Fibroblast of lung (primary cell): ENCODE results near the gene IZUMO4. TPM values are rescaled to one million over a fixed set of nuclear protein-coding genes. Genes with fewer than 3 reads are reported as not detected.

Source experiments
- DNase-seq, 2 donors: peaks; one replicate each; pipeline versions ENCODE4 v3.0.0 to v3.0.0-alpha.2; 2010; ENCODE audit warnings: low read depth in 2 of 2
- H2AFZ ChIP-seq: 2 replicates; pipeline ENCODE4 v1.5.1; 2012; ENCODE audit warnings: low read length, control low read depth, inconsistent platforms
- H3K27ac ChIP-seq: 2 replicates; pipeline ENCODE4 v1.5.1; 2011; ENCODE audit warnings: low read length, control low read depth; ENCODE audit not compliant: insufficient read depth
- H3K27me3 ChIP-seq: 2 replicates; pipeline ENCODE4 v1.5.1; 2011; ENCODE audit warnings: mild to moderate bottlenecking, low read length; ENCODE audit not compliant: control insufficient read depth, insufficient read depth
- H3K36me3 ChIP-seq: 2 replicates; pipeline ENCODE4 v1.5.1; 2011; ENCODE audit warnings: low read length; ENCODE audit not compliant: control insufficient read depth, insufficient read depth
- H3K4me1 ChIP-seq: 2 replicates; pipeline ENCODE4 v1.5.1; 2011; ENCODE audit warnings: low read length; ENCODE audit not compliant: control insufficient read depth, insufficient read depth; ENCODE audit errors: extremely low read depth
- H3K4me2 ChIP-seq: 2 replicates; pipeline ENCODE4 v1.5.1; 2011; ENCODE audit warnings: low read length, control low read depth; ENCODE audit not compliant: insufficient read depth; ENCODE audit errors: extremely low read depth
- H3K4me3 ChIP-seq, 4 experiments: fragments of 200-600 bp in 1 of 4; sonication (generic) in 1 of 4; replicated peaks in 1 of 4; 2 replicates each; pipeline ENCODE4 v1.5.1; 2011 to 2016; ENCODE audit warnings: low read length in 4 of 4, low read depth in 3 of 4, mild to moderate bottlenecking in 3 of 4, control low read depth in 2 of 4, inconsistent platforms in 1 of 4, mixed read lengths in 1 of 4; ENCODE audit not compliant: insufficient read depth in 1 of 4; ENCODE audit errors: control extremely low read depth in 1 of 4
- H3K79me2 ChIP-seq: 2 replicates; pipeline ENCODE4 v1.5.1; 2012; ENCODE audit warnings: mild to moderate bottlenecking, low read length, inconsistent platforms; ENCODE audit not compliant: control insufficient read depth, insufficient read depth
- H3K9ac ChIP-seq: 2 replicates; pipeline ENCODE4 v1.5.1; 2011; ENCODE audit warnings: mild to moderate bottlenecking, low read length, control low read depth; ENCODE audit not compliant: insufficient read depth
- H3K9me3 ChIP-seq: 2 replicates; pipeline ENCODE4 v1.5.1; 2012; ENCODE audit warnings: low read depth, low read length; ENCODE audit not compliant: control insufficient read depth, insufficient read depth
- H4K20me1 ChIP-seq: 2 replicates; pipeline ENCODE4 v1.5.1; 2011; ENCODE audit warnings: low read length; ENCODE audit not compliant: control insufficient read depth, insufficient read depth; ENCODE audit errors: extremely low read depth
- EZH2 ChIP-seq: IDR thresholded peaks from 2 replicates; pipeline ENCODE4 v1.5.1; 2012; ENCODE audit warnings: low read length, control low read depth, mild to moderate bottlenecking; ENCODE audit errors: missing control alignments
- polyA plus RNA-seq, 2 donors: library from polyadenylated mRNA; depleted of rRNA in 1 of 2; stranded (reverse) in 1 of 2; unstranded in 1 of 2; fragments of >200 nt; gene quantifications; 2 replicates each; pipeline ENCODE4 v1.2.1, GENCODE V29; 2011 to 2012; ENCODE audit warnings: missing spikeins in 1 of 2
- total RNA-seq: library from RNA; depleted of rRNA; stranded (reverse); fragments of >200 nt; gene quantifications from 2 replicates; pipeline ENCODE4 v1.2.1, GENCODE V29; 2014
- TF ChIP-seq, protein P1 (sequence below), 2 donors: IDR thresholded peaks in 1 of 2; conservative IDR thresholded peaks in 1 of 2; 1 replicate in 1 of 2; 2 replicates in 1 of 2; pipeline ENCODE4 v1.5.1; 2011 to 2012; ENCODE audit warnings: low read length in 2 of 2, control low read depth in 1 of 2, inconsistent platforms in 1 of 2, low read depth in 1 of 2, mild to moderate bottlenecking in 1 of 2

The IZUMO4 gene
- total and polyA plus RNA-seq, 2 donors (not counting 1 experiment from before 2014, with no cell fraction given), result 0.56 to 1.3 TPM

DNA sequence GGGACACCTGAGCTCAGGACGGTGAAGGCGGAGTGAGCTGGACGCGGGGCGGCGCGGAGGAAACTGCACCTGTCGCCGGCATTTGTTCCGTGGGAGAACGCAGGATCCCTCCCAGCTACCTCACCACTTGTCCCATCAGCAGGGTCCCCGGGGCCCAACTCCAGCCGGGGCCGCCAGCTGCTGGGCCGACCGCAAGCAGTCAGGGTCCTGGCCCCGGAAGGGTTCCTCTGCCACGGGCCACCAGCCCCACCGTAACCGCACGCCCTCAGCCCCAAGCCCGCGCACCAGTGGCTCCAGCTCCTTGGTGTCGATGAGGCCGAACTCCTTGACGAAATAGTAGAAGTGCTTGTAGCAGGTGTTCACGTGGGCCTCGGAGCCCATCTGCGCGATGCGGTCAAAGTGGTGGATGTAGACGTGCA is 20.2 kb upstream of the IZUMO4 start:
- Histone ChIP-seq H2AFZ (no peak overlapping the region), H3K27ac (no peak overlapping the region), H3K79me2 (no peaks in the 10 kb centered on the region), H4K20me1 (no peaks in the 10 kb centered on the region), H3K36me3 (peaks cover 30% of the 10 kb centered on the region), H3K27me3 (no peaks in the 10 kb centered on the region), H3K4me2 (no peak overlapping the region), H3K4me3 (no peak overlapping the region), H3K9ac (no peak overlapping the region), H3K9me3 (no peaks in the 10 kb centered on the region), H3K4me1 (no peaks in the 10 kb centered on the region)
- TF ChIP-seq EZH2, result no peak
- TF ChIP-seq, protein P1, sequence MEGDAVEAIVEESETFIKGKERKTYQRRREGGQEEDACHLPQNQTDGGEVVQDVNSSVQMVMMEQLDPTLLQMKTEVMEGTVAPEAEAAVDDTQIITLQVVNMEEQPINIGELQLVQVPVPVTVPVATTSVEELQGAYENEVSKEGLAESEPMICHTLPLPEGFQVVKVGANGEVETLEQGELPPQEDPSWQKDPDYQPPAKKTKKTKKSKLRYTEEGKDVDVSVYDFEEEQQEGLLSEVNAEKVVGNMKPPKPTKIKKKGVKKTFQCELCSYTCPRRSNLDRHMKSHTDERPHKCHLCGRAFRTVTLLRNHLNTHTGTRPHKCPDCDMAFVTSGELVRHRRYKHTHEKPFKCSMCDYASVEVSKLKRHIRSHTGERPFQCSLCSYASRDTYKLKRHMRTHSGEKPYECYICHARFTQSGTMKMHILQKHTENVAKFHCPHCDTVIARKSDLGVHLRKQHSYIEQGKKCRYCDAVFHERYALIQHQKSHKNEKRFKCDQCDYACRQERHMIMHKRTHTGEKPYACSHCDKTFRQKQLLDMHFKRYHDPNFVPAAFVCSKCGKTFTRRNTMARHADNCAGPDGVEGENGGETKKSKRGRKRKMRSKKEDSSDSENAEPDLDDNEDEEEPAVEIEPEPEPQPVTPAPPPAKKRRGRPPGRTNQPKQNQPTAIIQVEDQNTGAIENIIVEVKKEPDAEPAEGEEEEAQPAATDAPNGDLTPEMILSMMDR (conservative IDR thresholded peaks at IDR 0.05 in 1 of 2, IDR thresholded peaks at IDR 0.05 in 1 of 2; ENCODE audit: low read depth in 1 of 2, low read length in 2 of 2), result no peak
- DNase-seq, result no peak

DNA sequence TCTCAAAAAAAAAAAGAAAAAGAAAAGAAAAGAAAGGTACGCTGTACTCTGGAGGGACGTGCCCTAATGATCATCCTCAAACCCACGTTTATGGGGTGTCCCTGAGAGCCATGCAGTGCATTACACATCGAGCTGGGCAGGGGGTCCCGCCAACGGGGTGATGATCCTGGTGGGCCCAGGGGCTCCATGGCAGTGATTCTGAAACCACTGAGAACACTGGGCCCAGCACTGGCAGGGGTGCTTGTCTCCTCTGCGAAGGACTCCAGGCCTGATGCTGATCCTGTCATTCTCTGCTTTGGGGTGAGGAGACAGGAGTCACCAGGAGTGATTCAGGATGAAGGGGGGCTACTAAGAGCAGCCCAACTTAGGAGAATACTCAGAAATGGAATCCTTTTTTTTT is 19.3 kb upstream of the IZUMO4 start:
- no peak overlapping the region for H3K4me3 ChIP-seq
- no peak overlapping the region for H3K9ac ChIP-seq
- H3K4me1 ChIP-seq, result no peaks in the 10 kb centered on the region
- H3K79me2 ChIP-seq, result peaks cover 2% of the 10 kb centered on the region
- DNase-seq, result no peak
- peaks cover 34% of the 10 kb centered on the region for H3K36me3 ChIP-seq
- no peak overlapping the region for H3K27ac ChIP-seq
- no peak overlapping the region for H2AFZ ChIP-seq
- H4K20me1 ChIP-seq, result no peaks in the 10 kb centered on the region
- no peaks in the 10 kb centered on the region for H3K27me3 ChIP-seq
- TF ChIP-seq, protein P1 (conservative IDR thresholded peaks at IDR 0.05 in 1 of 2, IDR thresholded peaks at IDR 0.05 in 1 of 2; ENCODE audit: low read depth in 1 of 2, low read length in 2 of 2), result no peak
- TF ChIP-seq EZH2, result no peak
- no peak overlapping the region for H3K4me2 ChIP-seq
- H3K9me3 ChIP-seq, result no peaks in the 10 kb centered on the region

GRCh38 chr19:2077833-2078619 is 18.7 kb upstream of the IZUMO4 start:
- no peaks in the 10 kb centered on the region for H3K9me3 ChIP-seq
- H3K27me3 ChIP-seq, result no peaks in the 10 kb centered on the region
- H3K27ac ChIP-seq, result no peak overlapping the region
- no peak overlapping the region for H2AFZ ChIP-seq
- no peak overlapping the region for H3K9ac ChIP-seq
- H4K20me1 ChIP-seq, result no peaks in the 10 kb centered on the region
- no peaks in the 10 kb centered on the region for H3K4me1 ChIP-seq
- peaks cover 5% of the 10 kb centered on the region for H3K79me2 ChIP-seq
- H3K4me2 ChIP-seq, result no peak overlapping the region
- H3K4me3 ChIP-seq, result no peak overlapping the region
- peaks cover 35% of the 10 kb centered on the region for H3K36me3 ChIP-seq
- TF ChIP-seq, protein P1 (conservative IDR thresholded peaks at IDR 0.05 in 1 of 2, IDR thresholded peaks at IDR 0.05 in 1 of 2; ENCODE audit: low read depth in 1 of 2, low read length in 2 of 2), result no peak
- no peak for TF ChIP-seq EZH2
- no peak for DNase-seq
